CD4-positive, alpha-beta T cell treated with Interleukin-6 at 100 ng/mL for 8 hours (primary cell): ENCODE data around the gene CYP26C1.

ENCODE experiments used
- DNase-seq: peaks from one replicate; pipeline ENCODE4 v3.0.0-alpha.2; 2020; ENCODE audit warnings: mixed read lengths, low spot score

The CYP26C1 gene

GRCh38 chr10:93063977-93064660 lies 3.5 kb downstream of the CYP26C1 start:
- no peak for DNase-seq

GRCh38 chr10:93064874-93065660 lies 4.5 kb downstream of the CYP26C1 start:
- no peak for DNase-seq

- no peak for DNase-seq
These were observed 5.3 kb downstream of the CYP26C1 start for GRCh38 chr10:93065675-93066543.

DNA sequence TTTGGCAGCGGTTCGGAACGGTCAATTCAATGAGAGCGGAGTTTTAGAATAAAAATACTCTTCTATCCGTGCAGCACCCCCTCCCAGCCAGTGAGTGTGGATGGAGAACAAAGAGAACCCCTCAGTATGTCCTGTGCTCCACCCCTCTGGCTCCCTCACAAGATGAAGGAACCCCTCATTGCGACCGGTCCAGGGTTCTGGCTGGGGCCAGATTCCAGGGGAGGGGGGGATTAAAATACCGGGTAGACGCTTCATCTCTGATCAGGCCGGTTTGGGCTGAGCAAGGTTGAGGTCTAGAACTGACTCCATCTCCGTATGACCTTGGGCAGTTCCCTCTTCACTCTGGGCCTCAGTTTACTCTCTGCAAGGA lies 5.9 kb downstream of the CYP26C1 start:
- no peak for DNase-seq

DNA sequence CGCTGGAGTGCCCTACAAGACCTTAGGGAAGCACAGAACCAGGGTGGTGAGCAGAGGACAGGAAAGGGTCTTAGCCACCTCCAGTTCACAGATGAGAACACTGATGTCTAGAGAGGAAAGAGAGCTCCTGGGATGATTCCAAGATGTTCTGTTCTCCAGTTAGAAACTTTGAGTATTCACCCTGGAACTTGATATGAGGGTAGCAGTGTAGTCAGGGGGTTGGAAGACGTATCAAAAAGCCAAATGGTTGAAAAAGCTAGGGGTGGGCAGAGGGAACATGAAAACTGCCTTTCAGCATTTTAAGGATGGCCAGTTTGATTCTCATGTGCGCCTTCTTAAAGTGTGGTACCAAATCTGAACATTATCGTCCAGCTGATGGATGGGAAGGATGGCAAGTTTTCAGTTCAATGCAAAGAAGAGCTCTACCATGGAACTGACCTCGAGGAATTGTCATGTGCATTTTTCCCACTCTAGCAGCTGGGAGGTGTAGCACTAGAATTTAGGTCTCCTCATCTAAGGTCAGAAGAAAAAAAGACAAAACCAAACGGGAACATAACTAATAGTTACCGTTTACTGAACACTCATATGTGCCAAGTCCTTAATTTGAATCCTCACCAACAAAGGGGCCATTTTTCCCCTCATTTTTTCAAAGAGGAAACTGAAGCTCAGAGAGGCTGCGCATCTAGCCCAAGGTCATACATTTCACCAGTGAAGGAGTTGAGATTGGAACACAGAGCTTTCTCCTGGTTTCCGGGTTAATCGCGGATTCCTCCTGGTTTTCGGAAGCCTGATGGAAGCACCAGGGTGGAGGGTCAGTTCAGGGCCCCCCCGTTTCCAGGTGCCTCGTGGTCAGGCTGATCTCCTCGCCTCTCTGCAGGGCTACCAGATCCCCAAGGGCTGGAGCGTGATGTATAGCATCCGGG lies 7.1 kb downstream of the CYP26C1 start:
- no peak for DNase-seq

DNA sequence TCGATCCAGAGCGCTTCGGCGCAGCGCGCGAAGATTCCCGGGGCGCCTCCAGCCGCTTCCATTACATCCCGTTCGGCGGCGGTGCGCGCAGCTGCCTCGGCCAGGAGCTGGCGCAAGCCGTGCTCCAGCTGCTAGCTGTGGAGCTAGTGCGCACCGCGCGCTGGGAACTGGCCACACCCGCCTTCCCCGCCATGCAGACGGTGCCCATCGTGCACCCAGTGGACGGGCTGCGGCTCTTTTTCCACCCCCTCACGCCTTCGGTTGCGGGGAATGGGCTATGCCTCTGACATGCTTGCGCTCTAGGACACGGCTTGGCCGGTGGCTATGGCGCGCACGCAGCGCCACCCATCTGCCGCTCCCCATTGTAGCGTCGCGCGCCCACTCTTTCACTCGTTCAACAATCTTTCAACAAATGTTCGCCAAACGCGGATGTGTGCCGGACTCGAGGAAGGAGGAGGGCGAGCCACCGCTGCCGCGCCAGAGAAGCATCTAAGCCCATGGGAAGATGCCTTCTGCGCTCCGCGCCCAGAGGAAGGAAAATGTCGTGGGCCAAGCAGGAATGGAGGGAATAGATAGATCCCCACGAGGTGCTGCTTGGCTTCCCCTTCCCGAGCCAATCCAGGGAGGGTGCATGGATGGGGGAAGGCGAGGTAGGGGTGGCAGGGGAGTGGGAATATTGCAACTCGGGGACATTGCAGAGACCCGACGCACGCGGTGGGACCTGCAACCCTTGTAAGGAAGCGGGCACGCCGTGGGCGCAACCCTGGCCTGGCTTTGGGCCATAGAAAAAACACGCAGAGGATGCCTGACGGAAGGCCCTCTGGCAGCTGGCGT lies 8.0 kb downstream of the CYP26C1 start:
- DNase-seq = no peak

- no peak for DNase-seq
These were observed 8.6 kb downstream of the CYP26C1 start for GRCh38 chr10:93069245-93069561.

DNA sequence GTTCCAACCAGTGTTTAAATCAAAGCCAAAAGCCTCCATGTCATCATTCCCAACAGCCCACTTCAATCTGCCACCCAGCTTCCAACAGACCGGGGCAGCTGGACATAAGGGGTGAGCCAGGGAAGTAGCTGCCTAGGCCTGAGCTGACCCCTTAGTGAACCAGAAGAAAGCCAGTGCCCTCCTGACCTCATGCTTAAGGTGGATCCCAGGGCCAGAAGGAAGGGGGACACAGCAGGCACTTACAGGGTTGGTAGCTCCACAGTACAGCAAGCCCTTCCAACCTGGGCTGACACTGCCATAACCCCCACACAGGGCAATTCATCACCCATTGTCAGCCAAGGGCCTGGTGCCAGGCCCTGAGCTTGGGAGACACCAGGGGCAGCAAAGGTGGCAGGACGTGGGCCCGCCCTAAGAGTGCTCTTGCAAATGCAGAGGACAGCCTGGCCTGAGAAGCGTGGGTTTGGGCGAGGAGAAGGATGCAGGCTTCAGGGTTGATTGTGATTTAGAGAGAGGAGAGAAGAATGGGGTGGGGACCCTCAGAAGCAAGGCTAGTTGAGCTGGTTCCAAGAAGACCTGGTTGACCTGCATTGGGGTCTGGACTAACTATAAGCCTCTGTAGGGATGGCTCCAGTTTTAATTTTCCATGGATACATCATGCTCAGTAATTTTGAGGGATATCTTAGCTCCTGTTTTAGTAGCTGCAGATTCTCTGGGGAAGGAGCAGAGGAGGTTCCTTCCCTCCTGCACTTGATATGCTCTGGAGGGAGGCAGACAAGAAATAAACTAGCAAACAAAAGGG lies 10.0 kb downstream of the CYP26C1 start:
- DNase-seq = no peak

DNA sequence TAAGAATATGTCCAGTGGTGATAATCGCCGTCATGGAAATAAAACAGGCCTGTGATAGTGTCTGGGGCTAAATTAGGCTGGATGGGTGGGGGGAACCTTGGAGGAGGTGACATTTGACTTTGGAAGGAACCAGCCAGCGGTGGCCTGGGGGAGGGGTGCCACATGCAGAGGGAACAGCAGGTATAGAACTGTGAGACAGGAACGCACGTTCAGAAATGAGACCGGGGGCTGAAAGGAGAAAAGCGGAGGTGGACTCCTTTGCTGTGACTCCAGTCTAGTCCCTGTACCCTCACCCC lies 10.5 kb downstream of the CYP26C1 start:
- DNase-seq = no peak

DNA sequence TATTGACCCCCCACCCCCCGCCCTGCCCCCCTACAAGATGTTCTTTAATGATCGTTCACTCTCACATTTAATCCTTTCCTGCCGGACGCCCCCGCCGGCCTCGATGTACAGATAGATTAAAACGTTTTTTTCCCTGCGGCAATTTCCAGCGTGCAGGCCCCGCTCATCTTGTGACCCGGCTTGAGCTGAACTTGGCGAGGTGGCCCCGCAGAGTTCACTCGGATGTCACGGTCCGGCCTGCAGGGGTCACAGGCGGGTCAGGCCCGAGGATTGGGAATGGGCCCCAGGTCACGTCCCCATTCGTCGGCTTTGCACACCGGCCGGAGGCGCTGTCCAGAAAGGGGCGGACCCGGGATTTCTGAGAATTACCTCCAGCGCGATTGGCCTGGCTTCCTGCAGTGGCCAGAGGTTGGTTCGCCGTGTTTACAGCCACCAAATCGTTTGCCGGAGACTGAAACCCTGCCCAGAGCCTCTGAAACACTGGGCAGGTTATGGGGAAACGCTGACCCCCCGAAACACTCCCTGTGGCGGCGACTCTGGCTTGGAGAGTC lies 11.2 kb downstream of the CYP26C1 start:
- no peak for DNase-seq

- DNase-seq = no peak
These were observed 11.7 kb downstream of the CYP26C1 start for GRCh38 chr10:93072225-93072712.

GRCh38 chr10:93072713-93073538 lies 12.3 kb downstream of the CYP26C1 start:
- DNase-seq = no peak

DNA sequence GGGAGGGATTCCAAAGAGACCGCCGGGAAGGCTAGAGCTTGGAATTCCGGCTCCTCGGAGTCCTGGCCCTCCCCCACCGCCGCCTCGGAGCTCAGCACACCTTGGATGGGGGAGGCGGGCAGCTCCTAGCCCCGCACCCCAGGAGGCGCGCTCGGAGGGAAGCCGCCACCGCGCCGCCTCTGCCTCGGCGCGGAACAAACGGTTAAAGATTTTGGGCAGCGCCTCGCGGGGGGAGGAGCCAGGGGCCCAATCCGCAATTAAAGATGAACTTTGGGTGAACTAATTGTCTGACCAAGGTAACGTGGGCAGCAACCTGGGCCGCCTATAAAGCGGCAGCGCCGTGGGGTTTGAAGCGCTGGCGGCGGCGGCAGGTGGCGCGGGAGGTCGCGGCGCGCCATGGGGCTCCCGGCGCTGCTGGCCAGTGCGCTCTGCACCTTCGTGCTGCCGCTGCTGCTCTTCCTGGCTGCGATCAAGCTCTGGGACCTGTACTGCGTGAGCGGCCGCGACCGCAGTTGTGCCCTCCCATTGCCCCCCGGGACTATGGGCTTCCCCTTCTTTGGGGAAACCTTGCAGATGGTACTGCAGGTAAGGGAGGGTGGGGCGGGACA lies 13.0 kb downstream of the CYP26C1 start, which contains the start of gene CYP26A1:
TSS of gene CYP26A1 (plus strand) at position 355 of the 608 bp plus-strand sequence. CDS start at position 397, 42 bp downstream.
- no peak for DNase-seq

GRCh38 chr10:93074147-93074596 lies 13.6 kb downstream of the CYP26C1 start:
- DNase-seq = no peak

DNA sequence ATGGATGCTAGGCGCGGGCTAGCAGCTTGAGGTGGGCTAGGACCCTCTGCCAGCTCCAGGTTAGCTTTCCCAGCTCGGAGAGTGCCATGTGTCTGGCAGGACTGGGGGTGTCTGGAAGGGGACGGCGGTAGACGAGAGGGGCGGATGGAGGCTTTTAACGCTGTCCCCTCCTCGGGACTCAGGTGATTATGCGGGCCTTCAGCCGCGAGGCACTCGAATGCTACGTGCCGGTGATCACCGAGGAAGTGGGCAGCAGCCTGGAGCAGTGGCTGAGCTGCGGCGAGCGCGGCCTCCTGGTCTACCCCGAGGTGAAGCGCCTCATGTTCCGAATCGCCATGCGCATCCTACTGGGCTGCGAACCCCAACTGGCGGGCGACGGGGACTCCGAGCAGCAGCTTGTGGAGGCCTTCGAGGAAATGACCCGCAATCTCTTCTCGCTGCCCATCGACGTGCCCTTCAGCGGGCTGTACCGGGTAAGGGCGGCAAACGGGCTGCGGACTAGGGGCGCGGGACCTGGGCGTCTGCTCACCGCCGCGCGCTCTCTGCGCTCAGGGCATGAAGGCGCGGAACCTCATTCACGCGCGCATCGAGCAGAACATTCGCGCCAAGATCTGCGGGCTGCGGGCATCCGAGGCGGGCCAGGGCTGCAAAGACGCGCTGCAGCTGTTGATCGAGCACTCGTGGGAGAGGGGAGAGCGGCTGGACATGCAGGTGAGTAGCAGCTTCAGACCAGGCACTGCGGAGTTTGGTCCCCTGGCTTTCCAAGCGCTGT lies 14.2 kb downstream of the CYP26C1 start:
- DNase-seq = no peak

DNA sequence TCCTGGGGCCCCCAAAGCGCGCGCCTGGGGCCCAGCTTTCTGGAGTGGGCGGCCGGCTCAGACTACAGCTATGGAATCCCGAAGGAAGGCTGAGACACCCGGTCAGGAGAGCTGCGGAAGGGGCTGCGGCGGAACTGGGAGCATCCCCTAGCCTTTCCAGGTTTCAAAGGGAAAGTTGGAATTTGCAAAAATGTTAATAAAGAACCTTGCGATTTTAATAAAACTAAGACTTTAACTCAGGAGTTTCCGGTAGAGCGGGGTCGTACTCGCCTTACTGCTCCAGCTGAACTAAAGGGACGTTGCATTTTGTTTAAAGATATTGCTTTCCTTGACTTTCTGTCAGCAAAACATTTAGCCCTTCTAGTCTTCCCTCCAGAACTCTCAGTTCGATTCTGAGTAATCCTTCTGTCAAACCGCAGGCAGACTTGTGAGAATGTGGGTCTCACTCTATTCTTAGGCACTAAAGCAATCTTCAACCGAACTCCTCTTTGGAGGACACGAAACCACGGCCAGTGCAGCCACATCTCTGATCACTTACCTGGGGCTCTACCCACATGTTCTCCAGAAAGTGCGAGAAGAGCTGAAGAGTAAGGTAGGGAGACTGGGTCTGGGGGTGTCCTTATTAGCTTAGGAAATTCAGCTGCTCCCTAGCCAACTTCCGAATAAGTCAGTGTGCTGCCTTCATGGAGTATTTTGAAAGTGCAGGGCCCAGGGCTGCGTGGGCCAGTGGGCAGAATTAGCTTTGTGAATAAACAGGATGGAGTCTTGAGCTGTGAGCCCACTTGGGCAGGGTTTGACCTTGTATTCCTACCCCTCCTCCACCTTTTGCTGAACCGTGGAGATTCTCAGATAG lies 15.0 kb downstream of the CYP26C1 start:
- no peak for DNase-seq
